H1 (cell line): Measurements from ENCODE around the gene TUBB4B. TPM values are rescaled to one million over a fixed set of nuclear protein-coding genes. Genes with fewer than 3 reads are reported as not detected.

Experiments
- CTCF ChIA-PET: fragments of 300-600 bp; sonication (Branson Sonifier 250); formaldehyde crosslinking; loops from one replicate; lab custom pipeline; 2021; ENCODE audit not compliant: partially characterized antibody; lab: Charles Lee
- POLR2A ChIA-PET: fragments of 300-600 bp; sonication (Branson Sonifier 250); formaldehyde crosslinking; loops from one replicate; lab custom pipeline; 2021; ENCODE audit warnings: inconsistent platforms; ENCODE audit not compliant: partially characterized antibody; lab: Charles Lee
- DNase-seq, 2 experiments: peaks; one replicate each; pipeline versions ENCODE4 v3.0.0 to v3.0.0-alpha.2; 2010 to 2022; ENCODE audit warnings: low spot score in 2 of 2, low read depth in 1 of 2, mixed read lengths in 1 of 2
- FAIRE-seq: peaks from 2 replicates; lab custom pipeline; 2011; peaks lifted over from hg19 to GRCh38; lab: Jason Lieb, UNC
- H2AFZ ChIP-seq: 2 replicates; pipeline ENCODE4 v1.8.1; 2012; ENCODE audit warnings: low read length, inconsistent platforms
- H2AK5ac ChIP-seq: 2 replicates; pipeline ENCODE4 v1.6.1; 2013; ENCODE audit warnings: low read depth, low read length
- H2BK120ac ChIP-seq: replicated peaks from 2 replicates; pipeline ENCODE3; 2013; ENCODE audit warnings: low read depth, low read length, inconsistent platforms
- H2BK12ac ChIP-seq: 2 replicates; pipeline ENCODE4 v1.6.1; 2013; ENCODE audit warnings: low read depth, low read length
- H2BK15ac ChIP-seq: 2 replicates; pipeline ENCODE4 v1.6.1; 2013; ENCODE audit warnings: low read length
- H2BK20ac ChIP-seq: 2 replicates; pipeline ENCODE4 v1.6.1; 2013; ENCODE audit warnings: low read length
- H2BK5ac ChIP-seq: 2 replicates; pipeline ENCODE4 v1.6.1; 2013; ENCODE audit warnings: low read depth, low read length
- H3K14ac ChIP-seq: 2 replicates; pipeline ENCODE4 v1.6.1; 2013; ENCODE audit warnings: inconsistent platforms; ENCODE audit not compliant: insufficient read length
- H3K18ac ChIP-seq: 2 replicates; pipeline ENCODE4 v1.6.1; 2013; ENCODE audit warnings: low read length; ENCODE audit errors: extremely low read depth
- H3K23ac ChIP-seq: 2 replicates; pipeline ENCODE4 v1.6.1; 2013; ENCODE audit warnings: inconsistent platforms; ENCODE audit not compliant: insufficient read length
- H3K23me2 ChIP-seq: 2 replicates; pipeline ENCODE4 v1.6.1; 2013; ENCODE audit warnings: low read depth, low read length
- H3K27ac ChIP-seq: 2 replicates; pipeline ENCODE4 v1.6.1; 2011; ENCODE audit warnings: low read depth, low read length, inconsistent platforms
- H3K27me3 ChIP-seq, 4 experiments: replicated peaks in 1 of 4; 1 replicate in 1 of 4; 2 replicates in 3 of 4; pipeline versions ENCODE4 v1.6.1 to v1.8.1; 2011 to 2013; ENCODE audit warnings: low read length in 3 of 4, mild to moderate bottlenecking in 3 of 4, inconsistent platforms in 2 of 4, mixed read lengths in 2 of 4, moderate library complexity in 1 of 4; ENCODE audit not compliant: control insufficient read depth in 3 of 4, insufficient read depth in 3 of 4; ENCODE audit errors: extremely low read depth in 1 of 4
- H3K36me3 ChIP-seq, 4 experiments: 2 replicates each; pipeline versions ENCODE4 v1.6.1 to v1.8.1; 2011 to 2013; ENCODE audit warnings: mild to moderate bottlenecking in 4 of 4, low read length in 3 of 4, moderate library complexity in 2 of 4, control low read depth in 1 of 4, inconsistent platforms in 1 of 4; ENCODE audit not compliant: insufficient read depth in 4 of 4, control insufficient read depth in 2 of 4
- H3K4ac ChIP-seq: replicated peaks from 2 replicates; pipeline ENCODE3; 2013; ENCODE audit warnings: low read length, low read depth, mixed read lengths, inconsistent platforms; ENCODE audit not compliant: insufficient read length
- H3K4me1 ChIP-seq, 4 experiments: replicated peaks in 1 of 4; 1 replicate in 1 of 4; 2 replicates in 3 of 4; pipeline versions ENCODE4 v1.6.1 to v1.8.1; 2011 to 2013; ENCODE audit warnings: low read length in 3 of 4, inconsistent platforms in 2 of 4, mixed read lengths in 1 of 4; ENCODE audit not compliant: insufficient read depth in 4 of 4, control insufficient read depth in 3 of 4
- H3K4me2 ChIP-seq, 2 experiments: 2 replicates each; pipeline versions ENCODE4 v1.6.1 to v1.8.1; 2011 to 2013; ENCODE audit warnings: low read depth in 2 of 2, low read length in 2 of 2, control low read depth in 1 of 2, inconsistent platforms in 1 of 2, mild to moderate bottlenecking in 1 of 2; ENCODE audit not compliant: insufficient read depth in 1 of 2
- H3K4me3 ChIP-seq, 4 experiments: fragments of 200-600, 300-600 bp in 1 of 4; sonication (generic), shearing (Covaris generic), sonication (Bioruptor Twin) in 1 of 4; 2 replicates each; pipeline versions ENCODE4 v1.5.1 to v1.8.1; 2011 to 2016; ENCODE audit warnings: low read length in 4 of 4, low read depth in 3 of 4, control low read depth in 2 of 4, inconsistent platforms in 2 of 4, mild to moderate bottlenecking in 2 of 4, mixed read lengths in 1 of 4, moderate library complexity in 1 of 4; ENCODE audit not compliant: insufficient read depth in 2 of 4; ENCODE audit errors: extremely low read depth in 1 of 4
- H3K56ac ChIP-seq: replicated peaks from 2 replicates; pipeline ENCODE3; 2013; ENCODE audit warnings: low read depth, mild to moderate bottlenecking, mixed read lengths, low read length, inconsistent platforms; ENCODE audit not compliant: insufficient read length
- H3K79me1 ChIP-seq: 2 replicates; pipeline ENCODE4 v1.6.1; 2013; ENCODE audit warnings: low read depth, low read length, control low read depth
- H3K79me2 ChIP-seq, 2 experiments: 2 replicates each; pipeline versions ENCODE4 v1.6.1 to v1.8.1; 2012 to 2013; ENCODE audit warnings: low read length in 2 of 2, mild to moderate bottlenecking in 2 of 2, inconsistent platforms in 1 of 2; ENCODE audit not compliant: insufficient read depth in 2 of 2, control insufficient read depth in 1 of 2
- H3K9ac ChIP-seq, 4 experiments: replicated peaks in 1 of 4; 1 replicate in 1 of 4; 2 replicates in 3 of 4; pipeline versions ENCODE4 v1.6.1 to v1.8.1; 2011 to 2013; ENCODE audit warnings: low read depth in 3 of 4, low read length in 3 of 4, control low read depth in 2 of 4, mild to moderate bottlenecking in 2 of 4, moderate library complexity in 2 of 4, inconsistent platforms in 1 of 4; ENCODE audit errors: extremely low read depth in 1 of 4
- H3K9me3 ChIP-seq, 2 experiments: 2 replicates each; pipeline versions ENCODE4 v1.6.1 to v1.8.1; 2012 to 2013; ENCODE audit warnings: mild to moderate bottlenecking in 2 of 2, moderate library complexity in 2 of 2, control low read depth in 1 of 2, inconsistent platforms in 1 of 2, low read depth in 1 of 2, low read length in 1 of 2, mixed read lengths in 1 of 2; ENCODE audit not compliant: insufficient read depth in 2 of 2
- H4K20me1 ChIP-seq, 2 experiments: replicated peaks in 1 of 2; 2 replicates each; pipeline versions ENCODE3 to v1.8.1; 2011 to 2013; ENCODE audit warnings: inconsistent platforms in 2 of 2, low read length in 2 of 2, mild to moderate bottlenecking in 1 of 2; ENCODE audit not compliant: insufficient read depth in 2 of 2, control insufficient read depth in 1 of 2
- H4K5ac ChIP-seq: 2 replicates; pipeline ENCODE4 v1.6.1; 2013; ENCODE audit warnings: low read length, low read depth, mixed read lengths, inconsistent platforms; ENCODE audit not compliant: insufficient read length
- H4K8ac ChIP-seq: 2 replicates; pipeline ENCODE4 v1.8.0; 2013; ENCODE audit warnings: mild to moderate bottlenecking, moderate library complexity, low read length, inconsistent platforms; ENCODE audit not compliant: insufficient read depth; ENCODE audit errors: extremely low read depth
- H4K91ac ChIP-seq: replicated peaks from 2 replicates; pipeline ENCODE3; 2013; ENCODE audit warnings: low read length, mixed read lengths, inconsistent platforms; ENCODE audit not compliant: insufficient read length
- CHD2 ChIP-seq: IDR thresholded peaks from 2 replicates; pipeline ENCODE4 v1.6.1; 2012; ENCODE audit warnings: low read length, improper control_type of control experiment
- EZH2 ChIP-seq: fragments of 200-600 bp; sonication (generic); IDR thresholded peaks from 2 replicates; pipeline ENCODE4 v1.7.1; 2012; ENCODE audit warnings: low read depth, mild to moderate bottlenecking, moderate library complexity, low read length, inconsistent platforms; ENCODE audit not compliant: severe bottlenecking
- FOSL1 ChIP-seq: IDR thresholded peaks from 2 replicates; pipeline ENCODE4 v1.6.1; 2011; ENCODE audit warnings: mild to moderate bottlenecking, low read depth, low read length, moderate library complexity; ENCODE audit not compliant: insufficient read depth
- KDM1A ChIP-seq: fragments of 200-600, 300-600 bp; sonication (generic); IDR thresholded peaks from 2 replicates; pipeline ENCODE4 v1.7.1; 2016; ENCODE audit warnings: mild to moderate bottlenecking, low read length, borderline replicate concordance
- POU5F1 ChIP-seq: IDR thresholded peaks from 2 replicates; pipeline ENCODE4 v1.6.1; 2011; ENCODE audit warnings: low read depth, mild to moderate bottlenecking, low read length, moderate library complexity
- SAP30 ChIP-seq: fragments of 300-600 bp; sonication (generic); IDR thresholded peaks from 2 replicates; pipeline ENCODE4 v1.7.1; 2012; ENCODE audit warnings: low read length, moderate library complexity, mild to moderate bottlenecking, inconsistent platforms; ENCODE audit not compliant: insufficient read depth, insufficient replicate concordance
- SIRT6 ChIP-seq: IDR thresholded peaks from one replicate; pipeline ENCODE4 v1.7.1; 2012; ENCODE audit warnings: low read length, inconsistent platforms
- SUZ12 ChIP-seq: fragments of 200-600 bp; sonication (generic); IDR thresholded peaks from 2 replicates; pipeline ENCODE4 v1.6.1; 2012; ENCODE audit warnings: mild to moderate bottlenecking, inconsistent platforms, low read length, moderate library complexity, mixed read lengths
- TBP ChIP-seq: IDR thresholded peaks from 2 replicates; pipeline ENCODE4 v1.6.1; 2011; ENCODE audit warnings: low read depth, low read length, improper control_type of control experiment
- WGBS, 2 experiments: shearing (Covaris generic) in 1 of 2; methylation state at CpG; one replicate each; pipeline versions ENCODE4 v1.1.6 to v1.1.7; 2013 to 2015; ENCODE audit warnings: low lambda C conversion rate in 2 of 2, mixed read lengths in 2 of 2, inconsistent platforms in 1 of 2, low coverage in 1 of 2, missing lambda C conversion rate in 1 of 2; ENCODE audit not compliant: insufficient replicate concordance in 2 of 2, insufficient coverage in 1 of 2, insufficient read length in 1 of 2; ENCODE audit errors: extremely low coverage in 1 of 2, missing lambda C conversion rate in 1 of 2; 5-methylcytosine and 5-hydroxymethylcytosine counted together
- polyA plus RNA-seq, 7 experiments: library from polyadenylated mRNA; depleted of rRNA in 3 of 7; stranded (reverse) in 5 of 7; unstranded in 2 of 7; fragments of >200 nt in 5 of 7; fragments of 200-250 nt in 2 of 7; gene quantifications; 1 replicate in 5 of 7; 2 replicates in 1 of 7; 4 replicates in 1 of 7; pipeline versions ENCODE4 v1.2.1 to v1.2.3, GENCODE V29; 2011 to 2013; ENCODE audit warnings: missing spikeins in 2 of 7, mixed read lengths in 2 of 7
- total RNA-seq: library from RNA; stranded (reverse); fragmentation: NEBNext Ultra II Directional; extraction: Animal tissue kit (Norgen Biotek cat#: 25700); gene quantifications from 2 replicates; pipeline ENCODE4 v1.2.1, GENCODE V29; 2021

Gene TUBB4B
- total and polyA plus RNA-seq, 2 of the 8 experiments (the other 6 are each of a cell fraction or from before 2014, with no cell fraction given) = 280 to 307 TPM

DNA sequence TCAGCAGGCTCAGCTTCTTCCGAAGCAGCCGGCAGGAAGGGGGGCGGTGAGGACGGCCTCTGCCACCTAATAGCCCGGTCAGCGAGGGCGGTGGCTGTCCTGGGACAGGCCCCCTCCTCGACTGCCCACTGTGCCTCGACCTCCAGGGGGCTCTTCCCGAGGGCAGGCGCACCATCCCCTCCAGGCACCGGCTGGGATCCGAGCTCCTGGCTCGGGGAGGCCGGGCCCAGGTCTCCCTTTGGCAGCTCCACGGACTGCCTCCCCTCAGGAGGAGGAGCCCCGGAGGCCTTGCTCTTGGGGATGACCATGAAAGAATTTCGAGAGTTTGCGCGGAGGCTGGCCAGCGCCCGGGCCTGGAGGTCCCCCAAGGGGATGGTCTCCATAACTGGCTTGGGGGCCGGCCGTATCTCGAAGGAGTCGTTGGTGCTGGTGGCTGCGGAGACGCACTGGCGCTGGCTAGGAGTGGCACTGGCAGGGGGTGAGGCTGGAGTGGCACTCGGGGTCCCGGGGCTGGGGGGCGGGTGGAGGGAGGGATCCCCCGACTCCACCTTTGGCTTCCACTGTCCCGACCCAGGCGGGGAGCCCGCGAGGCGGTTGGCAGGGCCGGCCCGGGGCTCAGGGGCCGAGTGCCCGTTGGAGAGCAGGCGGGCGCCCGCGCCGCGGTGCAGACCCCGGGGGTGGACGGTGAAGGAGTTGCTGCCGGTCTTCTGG, 41.5 kb upstream of the TUBB4B start:
- Histone ChIP-seq H3K4ac (no peak overlapping the region), H2BK5ac (no peak overlapping the region), H3K9me3 (no peaks in the 10 kb centered on the region), H3K79me2 (peaks cover 0 to 42% of the 10 kb centered on the region in 2 experiments; a peak in 3 of 4 replicates), H2BK120ac (no peak overlapping the region), H3K9ac (no peak overlapping the region), H3K23ac (no peak overlapping the region), H3K27me3 (no peaks in the 10 kb centered on the region), H4K20me1 (peaks cover 5 to 30% of the 10 kb centered on the region in 2 experiments), H2BK12ac (no peak overlapping the region), H3K4me2 (peak overlapping the region; percentile 70 to 76), H3K56ac (no peak overlapping the region), H2AK5ac (no peak overlapping the region), H3K18ac (no peak overlapping the region), H2BK15ac (no peak overlapping the region), H3K14ac (no peak overlapping the region), H3K79me1 (peaks cover 29% of the 10 kb centered on the region), H3K36me3 (no peaks in the 10 kb centered on the region), H3K27ac (no peak overlapping the region), H3K23me2 (peaks cover 7% of the 10 kb centered on the region; the same call in 1 of the 2 replicates), H3K4me3 (peak overlapping the region; percentile 41 to 67 (median 52); a peak in 7 of 8 replicates), H4K5ac (no peak overlapping the region), H4K91ac (no peak overlapping the region), H3K4me1 (peaks cover 6 to 33% (median 18%) of the 10 kb centered on the region in 4 experiments), H2AFZ (no peak overlapping the region), H2BK20ac (no peak overlapping the region), H4K8ac (peak overlapping the region; percentile 35; the same call in 1 of the 2 replicates)
- POLR2A ChIA-PET = interaction anchor here (0.7 to 2.2 kb wide), 12 partner anchors 10 to 471 kb away, joined by 3 to 21 read pairs (median 4); partner anchors contain the start of genes ANAPC2, RNF208, SSNA1 and TUBB4B
- no peak for FAIRE-seq
- TF ChIP-seq TBP = no peak
- TF ChIP-seq CHD2 = no peak
- no peak for TF ChIP-seq SAP30
- TF ChIP-seq EZH2 = no peak
- no peak for TF ChIP-seq KDM1A
- TF ChIP-seq POU5F1 = no peak
- no peak for TF ChIP-seq SUZ12
- no peak for TF ChIP-seq FOSL1
- no peak for TF ChIP-seq SIRT6
- peak in 1 of 2 experiments; percentile 58 for DNase-seq
- 46% methylated on average over 22 of the region's 51 CpGs; no CpG with 5 or more reads in 1 of the 2 experiments for WGBS, 2 experiments
- CTCF ChIA-PET = interaction anchor here (1.0 to 14.0 kb wide), 4 partner anchors 9 to 29 kb away, joined by 3 to 204 read pairs (median 10); partner anchors contain the start of genes CYSRT1, RNF208, RNF224 and SLC34A3
